GM12872 (cell line): ENCODE measurements around the gene KCNT1.

Experiments used
- CTCF ChIP-seq: IDR thresholded peaks from 3 replicates; pipeline ENCODE4 v1.5.1; 2011; ENCODE audit warnings: low read depth, mild to moderate bottlenecking, low read length, moderate library complexity; ENCODE audit not compliant: insufficient read depth

The KCNT1 gene

GRCh38 chr9:135783540-135784245, 81.7 kb downstream of the KCNT1 start:
- no peak for TF ChIP-seq CTCF

GRCh38 chr9:135785013-135785575, 83.1 kb downstream of the KCNT1 start:
- no peak for TF ChIP-seq CTCF

- TF ChIP-seq CTCF, result no peak
These were observed 84.2 kb downstream of the KCNT1 start for GRCh38 chr9:135786146-135786690.

GRCh38 chr9:135787317-135787716, 85.3 kb downstream of the KCNT1 start:
- no peak for TF ChIP-seq CTCF

GRCh38 chr9:135787776-135788575, 86.0 kb downstream of the KCNT1 start:
- TF ChIP-seq CTCF, result no peak

- TF ChIP-seq CTCF, result no peak
These were observed 86.8 kb downstream of the KCNT1 start for GRCh38 chr9:135788576-135789300.
